GM19324 (cell line): ENCODE data around the gene MACROH2A1.

Experiments
- ATAC-seq: cut with Tn5 transposase; IDR thresholded peaks from one replicate; pipeline ENCODE4 v1.9.1; 2021; ENCODE audit warnings: mild to moderate bottlenecking, moderate library complexity; ENCODE audit not compliant: unreplicated experiment, low FRiP score

MACROH2A1 gene

DNA sequence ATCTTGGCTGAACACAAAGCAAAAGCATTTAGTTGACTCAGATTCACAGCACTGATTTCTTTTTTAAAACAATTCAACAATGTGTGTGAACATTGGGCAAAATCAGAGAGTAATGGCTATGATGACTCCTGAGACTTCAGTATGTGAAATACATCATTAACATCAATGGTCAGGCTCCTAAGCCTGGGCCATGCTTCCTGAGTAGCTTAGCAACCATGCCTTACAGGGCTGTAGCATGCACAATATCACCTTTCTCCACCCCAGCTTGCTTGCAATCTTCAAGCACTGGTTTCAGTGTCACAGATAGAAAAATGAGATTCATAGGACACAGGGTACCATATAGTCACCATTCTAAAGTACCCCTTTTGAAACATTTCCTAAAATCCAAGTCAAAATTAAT, 41.3 kb downstream of the MACROH2A1 start:
- ATAC-seq, result no peak

DNA sequence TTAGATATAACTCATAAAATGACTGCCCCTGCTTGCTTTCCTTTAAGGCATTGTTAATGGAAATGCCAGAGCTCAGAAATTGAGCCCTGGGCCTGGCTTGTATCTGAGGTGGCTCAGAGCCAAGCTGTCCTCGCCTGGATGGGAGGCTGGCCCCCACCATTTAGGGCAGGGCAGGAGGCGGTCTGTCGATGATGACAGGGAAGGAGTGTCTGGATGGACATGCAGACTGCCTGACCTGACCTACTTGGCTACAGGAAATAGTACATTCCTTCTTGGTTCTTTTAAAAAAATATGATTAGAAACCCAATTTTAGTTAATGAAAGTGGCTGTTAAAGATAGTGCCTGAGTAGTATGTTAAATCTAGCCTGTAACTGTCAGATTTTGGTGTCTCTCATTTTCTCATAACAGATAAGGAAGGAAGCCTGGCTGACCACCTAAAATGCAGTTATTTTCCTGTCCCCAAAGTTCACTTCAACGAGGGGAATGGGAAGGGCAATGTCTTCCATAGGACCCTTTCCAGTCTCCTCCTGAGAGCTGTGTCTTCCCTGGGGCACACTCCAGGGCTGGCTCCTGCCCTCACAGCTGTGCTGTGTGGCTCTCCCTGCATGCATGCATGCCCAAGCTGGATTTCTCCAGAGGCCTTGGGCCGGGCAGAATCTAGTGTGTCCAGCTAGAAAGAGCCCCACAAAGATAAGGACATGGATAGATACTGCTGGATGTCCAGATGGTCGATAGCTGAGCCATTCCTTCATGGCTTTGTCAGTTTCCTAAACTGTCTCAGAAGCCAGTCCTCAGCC, 42.3 kb downstream of the MACROH2A1 start:
- no peak for ATAC-seq

DNA sequence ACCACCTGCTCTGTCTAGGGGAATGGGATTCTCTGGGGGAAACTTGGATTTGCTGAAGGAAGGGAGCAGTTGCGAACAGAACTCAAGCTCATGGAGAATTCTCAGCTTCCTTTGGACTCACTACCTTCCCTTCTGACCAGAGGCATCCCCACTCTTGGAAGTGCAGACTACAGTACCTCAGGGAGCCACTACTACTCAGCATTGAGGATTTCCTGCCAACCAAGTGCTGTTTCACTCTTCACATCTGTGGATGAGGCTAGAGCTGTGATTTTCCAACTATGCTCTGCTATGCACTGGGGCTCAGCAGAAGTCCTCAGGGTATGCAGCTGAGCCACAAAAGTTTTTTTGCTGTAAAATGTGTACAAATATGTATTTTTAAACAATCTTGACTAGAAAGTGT, 43.9 kb downstream of the MACROH2A1 start:
- no peak for ATAC-seq

DNA sequence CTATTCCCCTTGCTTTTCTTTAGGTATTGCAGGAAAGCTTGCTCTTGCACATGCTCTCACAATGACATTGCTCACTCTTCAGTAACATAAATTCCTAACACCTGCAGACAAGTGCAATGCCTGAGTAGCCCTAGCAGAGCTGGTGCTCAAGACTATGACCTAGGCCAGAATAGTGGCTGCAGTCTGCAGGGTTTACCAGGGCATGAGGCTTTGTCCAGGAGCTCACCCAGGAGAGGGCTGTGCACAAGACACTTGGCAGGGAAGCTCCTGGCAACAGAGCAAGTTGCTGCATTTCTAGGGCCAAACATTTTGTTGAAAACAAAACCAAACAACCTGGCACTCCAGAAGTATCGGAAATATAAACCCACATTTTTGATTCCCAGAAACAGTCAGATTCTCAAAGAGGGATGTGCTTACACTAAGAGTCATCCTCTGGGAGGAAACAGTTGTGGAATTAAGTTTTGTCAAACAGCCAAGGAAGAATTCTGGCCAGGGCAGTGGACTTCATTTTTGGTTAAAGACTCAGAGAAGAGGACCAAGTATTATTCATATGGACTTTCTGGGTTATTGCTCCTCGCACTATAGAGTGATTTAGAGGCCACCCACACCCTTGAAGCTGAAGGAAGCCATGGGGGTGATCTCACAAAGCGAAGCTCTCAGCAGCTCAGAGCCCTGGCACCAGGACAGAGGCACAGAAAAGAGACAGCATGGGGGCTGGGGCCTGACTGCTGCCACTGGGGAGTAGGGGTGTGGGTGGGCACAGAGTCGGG, 44.9 kb downstream of the MACROH2A1 start:
- no peak for ATAC-seq

DNA sequence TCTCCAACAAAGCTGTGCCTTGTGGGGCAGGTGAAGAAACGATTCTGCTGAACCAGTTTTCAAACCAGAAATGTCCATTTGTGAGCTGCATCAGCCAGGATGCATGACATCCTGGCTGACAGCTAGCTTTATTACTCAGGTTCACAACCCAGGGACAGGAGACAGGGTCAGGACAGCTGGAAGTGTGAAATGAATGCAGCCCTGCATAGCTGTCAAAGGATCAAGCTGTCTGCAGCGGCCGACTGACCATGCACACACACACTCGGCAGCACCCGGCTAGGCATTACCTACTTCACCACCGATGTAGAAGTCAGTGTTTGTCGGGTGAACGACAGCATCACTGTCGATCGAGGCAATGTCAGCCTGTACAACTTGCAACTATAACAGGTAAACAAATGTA, 48.5 kb downstream of the MACROH2A1 start:
- ATAC-seq, result no peak

DNA sequence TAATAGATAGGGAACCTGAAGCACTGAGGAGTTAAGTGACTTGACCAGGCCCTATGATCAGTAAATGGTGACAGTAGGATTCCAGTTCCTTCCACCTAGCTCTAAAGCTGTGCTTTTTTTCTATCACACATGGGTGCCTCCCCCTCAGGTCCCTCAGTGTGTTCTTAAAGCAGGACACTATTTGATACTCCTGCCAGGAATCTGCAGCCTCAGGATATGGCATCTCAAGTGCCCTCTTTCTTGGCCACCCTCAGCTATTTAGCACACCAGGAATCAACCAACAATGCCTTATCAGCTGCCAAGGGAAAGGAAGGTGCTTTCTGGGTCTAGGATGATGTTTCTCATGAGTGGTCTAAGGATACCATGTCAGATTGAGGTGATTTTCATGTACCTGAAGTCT, 49.1 kb downstream of the MACROH2A1 start:
- no peak for ATAC-seq

DNA sequence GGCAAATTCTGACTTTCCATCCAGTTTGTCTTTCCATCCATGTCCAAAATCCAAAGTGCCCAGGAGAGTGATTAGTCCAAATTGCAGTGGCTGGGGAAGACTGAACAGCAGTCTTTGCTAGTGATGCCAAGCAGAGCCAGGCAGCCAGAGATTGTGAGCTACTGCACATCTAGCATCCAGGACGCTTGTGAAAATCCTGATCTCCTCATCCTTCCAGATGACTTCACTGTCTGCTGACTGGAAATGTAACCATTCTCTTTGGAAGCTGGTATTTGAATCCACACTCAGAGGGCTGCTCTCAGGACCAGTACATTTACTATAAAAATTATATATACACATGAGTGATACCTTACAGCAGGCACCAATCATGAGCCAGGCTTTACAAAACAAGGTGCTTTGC, 49.6 kb downstream of the MACROH2A1 start:
- no peak for ATAC-seq

DNA sequence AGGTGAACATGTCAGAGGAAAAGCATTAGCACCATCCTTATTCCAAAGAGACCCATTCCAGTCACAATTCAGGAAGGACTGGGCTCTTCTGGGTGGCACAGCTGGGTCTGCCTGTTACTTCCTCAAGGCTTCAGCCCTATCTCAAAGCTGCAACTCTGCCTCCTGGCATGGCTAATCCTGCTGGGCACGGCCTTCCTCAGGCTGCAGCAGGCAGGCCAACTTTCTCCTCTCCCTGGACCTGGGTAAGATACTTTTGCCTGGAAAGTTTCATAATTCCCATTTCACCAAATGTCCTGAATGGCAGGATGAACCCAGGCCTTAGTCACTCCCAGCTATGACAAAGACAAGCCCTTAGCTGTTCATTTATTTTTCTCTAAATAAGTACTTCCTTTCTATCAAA, 50.1 kb downstream of the MACROH2A1 start:
- no peak for ATAC-seq

DNA sequence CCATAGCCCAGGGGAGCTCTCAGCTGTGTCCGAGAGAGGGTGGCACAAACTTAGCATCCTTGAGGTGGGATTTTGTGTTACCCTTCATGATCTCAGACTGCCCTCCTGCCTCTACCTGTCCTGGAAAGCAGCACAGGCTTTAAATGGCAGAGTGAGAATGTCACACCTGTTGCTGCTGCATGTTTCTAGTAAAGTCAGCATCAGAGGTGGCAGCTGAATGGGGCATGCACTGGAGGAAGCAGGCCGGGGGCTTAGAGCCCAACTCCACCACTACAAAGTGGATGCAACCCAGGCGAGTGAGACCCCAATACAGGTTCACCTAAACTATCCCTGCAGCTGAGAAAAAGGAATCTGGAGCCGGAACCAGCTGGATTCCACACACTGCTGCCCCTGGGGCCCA, 51.6 kb downstream of the MACROH2A1 start:
- ATAC-seq, result no peak

DNA sequence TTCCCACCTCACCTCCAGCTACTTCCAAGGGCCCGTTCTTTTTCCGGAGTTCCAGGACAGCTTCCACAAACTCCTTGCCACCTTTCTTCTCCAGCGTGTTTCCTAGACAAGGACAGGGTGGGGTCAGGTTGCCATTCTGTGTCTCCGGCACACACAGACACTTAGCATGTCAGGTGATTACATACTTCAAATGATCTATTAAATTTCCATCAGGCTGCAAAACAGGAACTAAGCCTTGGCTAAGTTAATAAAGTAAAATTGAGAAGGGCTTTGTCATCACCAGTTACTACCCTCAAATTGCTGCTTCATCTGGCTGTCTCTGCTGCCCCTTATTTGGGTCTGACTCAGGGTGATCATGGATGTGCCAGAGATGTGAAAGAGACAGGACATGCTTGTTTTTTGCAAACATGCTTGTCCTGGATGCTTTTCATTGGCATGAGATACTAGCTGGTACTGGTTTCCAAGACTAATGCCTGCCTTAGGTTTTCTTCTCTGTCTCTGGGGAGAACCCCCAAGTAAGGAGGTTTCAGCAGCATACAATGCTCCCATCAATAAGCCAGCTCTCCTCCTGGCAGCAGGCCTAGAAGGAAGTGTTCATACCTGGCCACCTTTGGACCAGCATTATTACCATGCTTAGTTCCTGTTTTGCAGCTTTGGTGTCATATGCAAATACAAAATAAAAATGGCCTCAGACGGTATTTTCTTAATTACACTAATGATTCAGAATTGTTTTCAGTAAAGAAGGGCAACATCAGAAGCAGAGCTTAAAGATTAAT, 52.9 kb downstream of the MACROH2A1 start:
- ATAC-seq, result no peak

DNA sequence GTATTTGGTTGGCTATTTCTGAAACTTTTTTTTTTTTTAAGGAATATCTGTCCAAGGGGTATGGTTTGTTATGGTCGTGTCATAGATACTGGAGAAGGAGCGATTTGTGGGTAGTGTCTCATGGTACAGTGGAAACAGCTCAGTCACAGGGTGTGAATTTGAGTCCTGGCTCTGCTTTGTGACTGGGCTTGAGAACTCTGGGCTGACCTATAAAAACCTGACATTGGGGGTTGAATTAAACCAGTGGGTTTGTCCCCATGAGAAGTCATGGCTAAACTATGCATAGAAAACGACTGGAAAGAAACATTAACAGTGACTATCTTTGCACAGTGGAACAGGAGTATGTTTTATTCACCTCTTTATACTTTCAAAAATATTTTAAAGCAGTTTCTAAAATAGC, 54.7 kb downstream of the MACROH2A1 start:
- ATAC-seq, result no peak

DNA sequence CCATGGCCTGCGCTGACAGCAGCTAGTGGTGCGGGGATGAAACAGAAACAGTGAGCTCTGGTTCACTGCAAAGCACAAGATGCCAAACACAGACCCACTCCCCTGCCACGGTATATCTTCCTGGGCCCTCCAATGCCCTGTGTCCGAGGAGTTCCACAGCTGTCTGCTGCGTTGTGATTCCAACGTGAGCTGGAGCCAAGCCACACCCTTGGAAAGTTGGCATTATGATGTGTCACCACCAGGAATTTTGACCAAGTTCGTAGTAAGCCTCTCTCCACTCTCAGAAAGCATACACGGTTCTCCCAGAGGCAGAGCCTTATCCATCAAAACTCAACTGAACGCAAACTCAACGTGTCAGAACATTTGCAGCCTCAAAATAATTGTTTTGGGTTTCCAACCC, 55.6 kb downstream of the MACROH2A1 start:
- ATAC-seq, result no peak

DNA sequence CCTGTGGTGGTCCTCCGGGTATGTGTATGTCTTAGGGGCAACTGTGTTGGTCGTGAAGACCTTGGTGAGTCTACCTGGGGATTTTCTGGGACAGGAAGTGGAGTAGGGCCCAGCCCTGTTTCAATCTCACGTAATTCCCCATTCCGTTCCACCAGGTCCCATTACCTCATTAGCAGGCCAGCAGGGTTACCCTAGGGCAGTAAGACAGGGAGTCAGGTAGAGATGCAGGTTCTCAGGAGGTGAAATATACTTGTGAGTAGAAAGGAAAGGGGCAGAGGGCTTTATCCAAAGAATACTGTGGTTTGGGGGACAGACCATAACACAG, 56.5 kb downstream of the MACROH2A1 start:
- no peak for ATAC-seq

DNA sequence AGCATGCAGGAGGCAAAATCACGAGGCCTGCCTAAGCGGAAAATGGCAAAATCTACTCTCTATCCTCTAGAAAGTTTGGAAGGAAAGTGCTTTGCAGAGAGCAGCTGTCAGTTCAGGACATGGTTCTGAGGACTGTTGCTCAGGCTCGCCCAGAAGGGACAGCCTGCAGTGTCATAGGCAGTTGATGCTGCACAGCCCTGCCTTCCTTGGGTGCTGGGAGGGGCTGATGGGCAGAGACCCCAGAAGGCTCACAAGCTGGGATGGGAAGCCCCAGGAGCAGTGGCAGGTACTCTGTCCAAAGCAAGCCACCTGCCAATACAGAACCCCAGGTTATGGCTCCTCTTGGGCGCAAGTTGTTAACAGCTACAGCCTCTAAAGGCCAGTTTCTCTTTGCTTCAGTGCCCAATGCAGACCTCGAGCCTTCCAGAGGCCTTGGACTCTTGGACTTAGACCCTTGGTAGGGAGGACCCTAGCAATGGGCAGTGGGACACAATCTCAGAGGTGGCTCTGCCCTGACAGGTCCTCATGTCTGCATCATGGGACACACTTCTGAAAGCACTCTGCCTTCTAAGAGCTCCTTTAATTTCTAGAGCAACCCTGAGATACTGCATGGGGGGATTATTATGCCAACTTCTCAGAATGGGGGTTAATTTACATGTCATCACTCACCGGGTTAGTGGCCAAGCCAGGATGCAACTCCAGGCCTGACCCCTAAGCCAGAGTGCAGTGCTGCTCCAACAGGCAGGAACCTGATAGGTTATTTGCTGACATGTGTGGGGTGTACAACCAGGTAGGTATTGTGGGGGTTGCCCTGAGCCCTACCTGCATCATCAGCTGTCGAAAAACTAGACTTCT, 57.1 kb downstream of the MACROH2A1 start:
- no peak for ATAC-seq

DNA sequence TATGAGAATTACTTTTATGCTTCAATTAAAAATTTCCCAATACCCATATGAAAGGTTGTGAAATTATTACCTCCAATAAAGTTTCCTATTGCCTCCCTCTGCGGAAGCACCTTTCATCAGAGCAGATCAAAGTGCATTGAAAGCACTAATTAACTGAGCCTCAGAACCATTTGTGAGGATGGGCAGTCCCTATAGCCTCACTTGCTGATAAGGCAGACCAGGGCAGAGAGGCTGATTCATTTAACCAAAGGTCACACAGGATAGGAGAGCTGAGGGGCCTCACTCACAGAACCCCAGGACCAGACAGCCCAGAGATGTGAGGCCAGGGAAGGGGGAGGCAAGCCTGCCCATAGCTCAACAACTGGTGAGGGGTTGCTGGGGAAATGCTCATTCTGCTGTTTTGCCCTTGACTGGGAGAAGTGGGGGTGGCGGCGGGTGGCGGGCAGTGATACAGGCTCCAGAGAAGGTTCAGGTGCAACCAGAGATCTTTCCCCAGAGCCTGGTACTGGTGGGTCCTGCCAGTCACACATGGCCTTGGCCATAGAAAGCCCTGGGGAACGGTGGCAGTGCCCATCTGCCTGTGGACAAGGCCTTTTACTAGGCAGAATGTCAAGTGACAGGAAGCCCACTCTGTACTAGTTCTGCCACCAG, 57.9 kb downstream of the MACROH2A1 start:
- no peak for ATAC-seq

DNA sequence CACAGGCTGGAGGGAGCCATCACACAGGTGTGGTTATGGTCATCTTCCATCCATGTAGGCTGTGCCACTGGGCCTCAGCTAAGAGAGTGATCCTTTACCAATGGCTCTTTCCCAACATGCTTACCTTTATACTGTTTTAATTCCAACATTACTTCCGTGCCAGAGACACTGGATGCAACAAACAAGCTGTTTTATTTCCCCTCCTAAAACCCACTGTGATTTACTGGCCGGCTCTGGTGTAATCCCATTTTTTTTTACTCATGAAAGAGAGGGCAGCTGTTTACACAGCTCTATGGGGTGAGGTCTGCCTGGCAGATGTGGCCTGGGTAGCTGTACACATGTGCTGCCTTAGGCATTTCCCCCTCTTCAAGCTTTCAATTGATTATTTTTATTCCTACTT, 58.5 kb downstream of the MACROH2A1 start:
- no peak for ATAC-seq

DNA sequence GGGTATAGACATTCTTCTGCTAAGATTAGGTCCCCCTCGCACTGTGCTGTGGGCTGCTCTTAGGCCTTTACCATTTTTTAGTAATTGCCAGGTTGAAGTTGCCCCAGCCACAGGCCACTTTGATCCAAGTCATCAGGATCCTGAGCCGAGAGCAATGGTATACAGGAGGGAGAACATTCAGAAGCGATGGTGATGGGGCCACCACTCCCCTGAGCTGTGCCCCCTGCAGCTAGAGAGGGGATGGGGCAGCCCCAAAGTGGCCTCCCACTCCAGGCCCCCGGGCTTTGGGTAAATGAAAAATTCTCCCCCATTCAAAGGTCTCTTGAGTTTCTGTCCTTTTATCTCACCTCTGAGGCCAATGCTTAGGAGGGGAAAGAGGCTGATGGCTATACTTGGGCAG, 59.4 kb downstream of the MACROH2A1 start:
- no peak for ATAC-seq

DNA sequence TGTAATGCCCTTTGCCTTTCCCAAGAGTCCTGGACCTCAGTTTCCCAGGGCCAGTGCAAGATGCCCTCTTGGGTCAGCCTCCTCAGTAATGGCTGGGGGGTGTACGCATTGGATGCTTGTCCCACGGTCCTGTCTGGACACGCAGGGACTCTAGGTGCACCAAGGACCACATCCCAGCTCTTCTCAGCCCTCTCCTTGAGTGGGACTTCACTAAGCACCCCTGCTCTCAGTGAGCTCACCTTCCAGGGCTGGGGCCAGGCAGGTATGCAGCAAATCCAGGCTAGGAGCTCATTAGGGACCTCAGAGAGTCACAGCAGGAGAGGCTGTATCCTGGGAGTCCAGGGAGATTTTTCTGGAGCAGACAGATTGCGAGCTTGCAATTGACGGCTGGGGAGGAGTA, 59.8 kb downstream of the MACROH2A1 start:
- no peak for ATAC-seq

DNA sequence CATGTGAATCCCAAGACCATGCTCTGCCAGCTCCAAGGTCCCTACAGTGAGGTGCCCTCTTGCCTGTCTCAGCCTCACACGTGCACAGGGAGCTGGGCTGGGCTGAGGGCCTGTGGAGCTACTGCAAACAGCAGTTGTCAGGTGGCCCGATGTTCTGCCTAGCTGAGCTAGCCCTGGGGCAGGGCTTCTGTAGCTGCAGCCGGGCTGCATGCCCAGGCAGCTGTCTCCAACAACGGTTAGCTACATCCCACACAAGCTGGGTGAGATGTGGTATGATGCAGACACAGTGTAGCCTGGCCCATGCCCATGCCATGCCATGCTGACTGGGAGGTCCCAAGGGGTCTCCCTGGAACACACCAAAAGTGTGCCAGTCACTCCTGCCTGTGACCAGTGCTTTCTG, 62.0 kb downstream of the MACROH2A1 start:
- no peak for ATAC-seq
